GM23338 (cell line): ENCODE results near the gene SAFB. TPM values are rescaled to one million over a fixed set of nuclear protein-coding genes. Genes with fewer than 3 reads are reported as not detected.

Source experiments
- ATAC-seq: fragments of 200-7000 bp; cut with Tn5 transposase; 3 replicates; pipeline ENCODE4 v1.9.1; 2020
- DNase-seq: peaks from one replicate; pipeline ENCODE4 v3.0.0-alpha.2; 2015; ENCODE audit warnings: low spot score
- H2AFZ ChIP-seq: fragments of 200-600 bp; sonication (generic); 2 replicates; pipeline ENCODE4 v1.8.0; 2016; ENCODE audit warnings: antibody characterized with exemption, mild to moderate bottlenecking, moderate library complexity
- H3F3A ChIP-seq: fragments of 200-600 bp; sonication (generic); replicated peaks from 2 replicates; pipeline ENCODE4 v1.8.0; 2017; ENCODE audit warnings: antibody characterized with exemption, mixed run types, low read depth
- H3K27ac ChIP-seq: fragments of 200-600 bp; sonication (generic); 2 replicates; pipeline ENCODE4 v1.6.1; 2016; ENCODE audit warnings: low read depth
- H3K27me3 ChIP-seq: fragments of 200-600 bp; sonication (generic); 2 replicates; pipeline ENCODE4 v1.8.0; 2016; ENCODE audit warnings: mild to moderate bottlenecking, mixed run types, moderate library complexity; ENCODE audit not compliant: insufficient read depth
- H3K36me3 ChIP-seq: fragments of 200-600 bp; sonication (generic); 2 replicates; pipeline ENCODE4 v1.8.0; 2016; ENCODE audit warnings: mild to moderate bottlenecking; ENCODE audit not compliant: insufficient read depth
- H3K4me1 ChIP-seq: fragments of 200-600 bp; sonication (generic); 2 replicates; pipeline ENCODE4 v1.8.0; 2016; ENCODE audit warnings: mild to moderate bottlenecking, moderate library complexity; ENCODE audit not compliant: insufficient read depth
- H3K4me2 ChIP-seq: fragments of 200-600 bp; sonication (generic); 2 replicates; pipeline ENCODE4 v1.7.1; 2017; ENCODE audit warnings: mixed run types
- H3K4me3 ChIP-seq: fragments of 200-600 bp; sonication (generic); 2 replicates; pipeline ENCODE4 v1.6.1; 2016; ENCODE audit warnings: mixed run types
- H3K79me2 ChIP-seq: fragments of 200-600 bp; sonication (generic); replicated peaks from 2 replicates; pipeline ENCODE4 v1.8.0; 2017; ENCODE audit warnings: mild to moderate bottlenecking; ENCODE audit not compliant: insufficient read depth
- H3K9me2 ChIP-seq: fragments of 200-600 bp; sonication (generic); 2 replicates; pipeline ENCODE4 v1.8.0; 2017; ENCODE audit not compliant: insufficient read depth
- H4K20me1 ChIP-seq: fragments of 200-600 bp; sonication (generic); replicated peaks from 2 replicates; pipeline ENCODE4 v1.8.0; 2017; ENCODE audit warnings: mild to moderate bottlenecking; ENCODE audit not compliant: insufficient read depth
- H3K27ac Mint-ChIP-seq: 2 replicates; pipeline ENCODE4 v1.8.0; 2020; ENCODE audit warnings: inconsistent platforms, mild to moderate bottlenecking, moderate library complexity, mixed read lengths
- H3K27me3 Mint-ChIP-seq: 3 replicates; pipeline ENCODE4 v1.8.0; 2022; ENCODE audit warnings: low read depth, mild to moderate bottlenecking, moderate library complexity, mixed read lengths, inconsistent platforms; ENCODE audit not compliant: insufficient read depth, poor library complexity
- H3K36me3 Mint-ChIP-seq: 3 replicates; pipeline ENCODE4 v1.8.0; 2021; ENCODE audit warnings: low read depth, mild to moderate bottlenecking, inconsistent platforms, moderate library complexity, mixed read lengths
- H3K4me1 Mint-ChIP-seq: 3 replicates; pipeline ENCODE4 v1.8.0; 2020; ENCODE audit warnings: mild to moderate bottlenecking, inconsistent platforms, mixed read lengths
- H3K4me3 Mint-ChIP-seq: 3 replicates; pipeline ENCODE4 v1.8.0; 2021; ENCODE audit warnings: moderate library complexity, mild to moderate bottlenecking, inconsistent platforms, mixed read lengths
- H3K9me3 Mint-ChIP-seq: 3 replicates; pipeline ENCODE4 v1.8.0; 2020; ENCODE audit warnings: moderate library complexity, mild to moderate bottlenecking, inconsistent platforms, mixed read lengths
- JUNB ChIP-seq: IDR thresholded peaks from one replicate; pipeline ENCODE4 v1.6.1; 2016; ENCODE audit warnings: antibody characterized with exemption; ENCODE audit not compliant: unreplicated experiment
- ZNF331 ChIP-seq: fragments of 250-450 bp; sonication (Bioruptor Pico); IDR thresholded peaks from 2 replicates; pipeline ENCODE4 v1.5.0; 2020; ENCODE audit warnings: low read depth, mild to moderate bottlenecking, moderate library complexity
- polyA plus RNA-seq: library from polyadenylated mRNA; unstranded; fragments of >200 nt; fragmentation: Nextera tagmentation; extraction: Ambion mirVana; gene quantifications from 2 replicates; pipeline ENCODE4 v1.2.1, GENCODE V29; 2016
- total RNA-seq: library from RNA; depleted of rRNA; stranded (reverse); fragments of >200 nt; shearing (Covaris generic); gene quantifications from 2 replicates; pipeline ENCODE4 v1.2.3, GENCODE V29; 2014
- TF ChIP-seq, protein P1 (sequence below): IDR thresholded peaks from 2 replicates; pipeline ENCODE4 v1.6.1; 2016; ENCODE audit warnings: antibody characterized with exemption
- TF ChIP-seq, protein P2 (sequence below): fragments of 250-450 bp; sonication (Bioruptor Pico); IDR thresholded peaks from 2 replicates; pipeline ENCODE4 v1.5.0; 2020; ENCODE audit warnings: mild to moderate bottlenecking, moderate library complexity

SAFB gene
- total and polyA plus RNA-seq, 2 experiments from 2014 or later: 85.2 to 109 TPM

DNA sequence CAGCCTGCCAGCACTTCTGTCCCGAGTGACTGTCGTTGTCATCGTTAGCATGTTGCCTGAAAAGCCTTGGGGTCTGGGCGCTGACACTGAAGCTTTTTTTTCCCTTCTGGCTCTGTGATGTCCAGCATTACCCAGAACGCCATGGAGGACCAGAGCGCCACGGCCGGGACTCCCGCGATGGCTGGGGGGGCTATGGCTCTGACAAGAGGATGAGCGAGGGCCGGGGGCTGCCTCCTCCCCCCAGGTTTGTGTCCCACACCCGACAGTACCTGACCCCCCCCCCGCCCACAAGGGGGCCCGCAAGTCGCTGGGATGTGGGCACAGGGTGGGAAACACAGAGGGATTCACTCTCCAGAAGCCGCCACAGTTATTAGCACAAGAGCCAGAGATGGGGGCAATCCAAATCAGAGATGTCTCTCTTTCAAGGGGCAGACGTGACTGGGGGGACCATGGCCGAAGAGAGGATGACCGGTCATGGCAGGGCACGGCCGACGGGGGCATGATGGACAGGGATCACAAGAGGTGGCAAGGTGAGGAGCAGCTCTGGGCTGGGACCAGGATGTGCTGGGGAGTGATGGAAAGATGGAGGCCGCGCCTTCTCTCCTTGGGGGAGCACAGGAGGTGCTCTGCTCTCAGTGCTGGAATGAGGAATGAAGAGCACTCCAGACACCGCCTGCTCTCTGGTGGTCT is 44.2 kb downstream of the SAFB start:
- peak overlapping the region; percentile 96 for H3K27ac Mint-ChIP-seq
- 0 out of 2 replicates have a peak, but pooled peaks cover 3% of the 10 kb centered on the region for H3K4me1 ChIP-seq
- H3K4me1 Mint-ChIP-seq: peaks cover 13% of the 10 kb centered on the region
- ATAC-seq (peak; percentile 11), DNase-seq (no peak)
- H3K9me2 ChIP-seq: no peaks in the 10 kb centered on the region
- peaks cover 16% of the 10 kb centered on the region for H4K20me1 ChIP-seq
- no peaks in the 10 kb centered on the region for H3K27me3 ChIP-seq
- peaks cover 15% of the 10 kb centered on the region for H3K27me3 Mint-ChIP-seq
- H3K36me3 Mint-ChIP-seq: peaks cover 82% of the 10 kb centered on the region
- H3K4me3 ChIP-seq: no peak overlapping the region
- H3K4me2 ChIP-seq: 0 out of 2 replicates have a peak overlapping the region, but pooled peaks have one; percentile 14
- H3K27ac ChIP-seq: no peak overlapping the region
- no peaks in the 10 kb centered on the region; the same call in 1 of the 2 replicates for H3K79me2 ChIP-seq
- H3K36me3 ChIP-seq: peaks cover 39% of the 10 kb centered on the region
- TF ChIP-seq ZNF331 (CRISPR knock-in tag) (no peak), JUNB (no peak)
- TF ChIP-seq, protein P1, sequence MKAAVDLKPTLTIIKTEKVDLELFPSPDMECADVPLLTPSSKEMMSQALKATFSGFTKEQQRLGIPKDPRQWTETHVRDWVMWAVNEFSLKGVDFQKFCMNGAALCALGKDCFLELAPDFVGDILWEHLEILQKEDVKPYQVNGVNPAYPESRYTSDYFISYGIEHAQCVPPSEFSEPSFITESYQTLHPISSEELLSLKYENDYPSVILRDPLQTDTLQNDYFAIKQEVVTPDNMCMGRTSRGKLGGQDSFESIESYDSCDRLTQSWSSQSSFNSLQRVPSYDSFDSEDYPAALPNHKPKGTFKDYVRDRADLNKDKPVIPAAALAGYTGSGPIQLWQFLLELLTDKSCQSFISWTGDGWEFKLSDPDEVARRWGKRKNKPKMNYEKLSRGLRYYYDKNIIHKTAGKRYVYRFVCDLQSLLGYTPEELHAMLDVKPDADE: no peak
- TF ChIP-seq, protein P2, sequence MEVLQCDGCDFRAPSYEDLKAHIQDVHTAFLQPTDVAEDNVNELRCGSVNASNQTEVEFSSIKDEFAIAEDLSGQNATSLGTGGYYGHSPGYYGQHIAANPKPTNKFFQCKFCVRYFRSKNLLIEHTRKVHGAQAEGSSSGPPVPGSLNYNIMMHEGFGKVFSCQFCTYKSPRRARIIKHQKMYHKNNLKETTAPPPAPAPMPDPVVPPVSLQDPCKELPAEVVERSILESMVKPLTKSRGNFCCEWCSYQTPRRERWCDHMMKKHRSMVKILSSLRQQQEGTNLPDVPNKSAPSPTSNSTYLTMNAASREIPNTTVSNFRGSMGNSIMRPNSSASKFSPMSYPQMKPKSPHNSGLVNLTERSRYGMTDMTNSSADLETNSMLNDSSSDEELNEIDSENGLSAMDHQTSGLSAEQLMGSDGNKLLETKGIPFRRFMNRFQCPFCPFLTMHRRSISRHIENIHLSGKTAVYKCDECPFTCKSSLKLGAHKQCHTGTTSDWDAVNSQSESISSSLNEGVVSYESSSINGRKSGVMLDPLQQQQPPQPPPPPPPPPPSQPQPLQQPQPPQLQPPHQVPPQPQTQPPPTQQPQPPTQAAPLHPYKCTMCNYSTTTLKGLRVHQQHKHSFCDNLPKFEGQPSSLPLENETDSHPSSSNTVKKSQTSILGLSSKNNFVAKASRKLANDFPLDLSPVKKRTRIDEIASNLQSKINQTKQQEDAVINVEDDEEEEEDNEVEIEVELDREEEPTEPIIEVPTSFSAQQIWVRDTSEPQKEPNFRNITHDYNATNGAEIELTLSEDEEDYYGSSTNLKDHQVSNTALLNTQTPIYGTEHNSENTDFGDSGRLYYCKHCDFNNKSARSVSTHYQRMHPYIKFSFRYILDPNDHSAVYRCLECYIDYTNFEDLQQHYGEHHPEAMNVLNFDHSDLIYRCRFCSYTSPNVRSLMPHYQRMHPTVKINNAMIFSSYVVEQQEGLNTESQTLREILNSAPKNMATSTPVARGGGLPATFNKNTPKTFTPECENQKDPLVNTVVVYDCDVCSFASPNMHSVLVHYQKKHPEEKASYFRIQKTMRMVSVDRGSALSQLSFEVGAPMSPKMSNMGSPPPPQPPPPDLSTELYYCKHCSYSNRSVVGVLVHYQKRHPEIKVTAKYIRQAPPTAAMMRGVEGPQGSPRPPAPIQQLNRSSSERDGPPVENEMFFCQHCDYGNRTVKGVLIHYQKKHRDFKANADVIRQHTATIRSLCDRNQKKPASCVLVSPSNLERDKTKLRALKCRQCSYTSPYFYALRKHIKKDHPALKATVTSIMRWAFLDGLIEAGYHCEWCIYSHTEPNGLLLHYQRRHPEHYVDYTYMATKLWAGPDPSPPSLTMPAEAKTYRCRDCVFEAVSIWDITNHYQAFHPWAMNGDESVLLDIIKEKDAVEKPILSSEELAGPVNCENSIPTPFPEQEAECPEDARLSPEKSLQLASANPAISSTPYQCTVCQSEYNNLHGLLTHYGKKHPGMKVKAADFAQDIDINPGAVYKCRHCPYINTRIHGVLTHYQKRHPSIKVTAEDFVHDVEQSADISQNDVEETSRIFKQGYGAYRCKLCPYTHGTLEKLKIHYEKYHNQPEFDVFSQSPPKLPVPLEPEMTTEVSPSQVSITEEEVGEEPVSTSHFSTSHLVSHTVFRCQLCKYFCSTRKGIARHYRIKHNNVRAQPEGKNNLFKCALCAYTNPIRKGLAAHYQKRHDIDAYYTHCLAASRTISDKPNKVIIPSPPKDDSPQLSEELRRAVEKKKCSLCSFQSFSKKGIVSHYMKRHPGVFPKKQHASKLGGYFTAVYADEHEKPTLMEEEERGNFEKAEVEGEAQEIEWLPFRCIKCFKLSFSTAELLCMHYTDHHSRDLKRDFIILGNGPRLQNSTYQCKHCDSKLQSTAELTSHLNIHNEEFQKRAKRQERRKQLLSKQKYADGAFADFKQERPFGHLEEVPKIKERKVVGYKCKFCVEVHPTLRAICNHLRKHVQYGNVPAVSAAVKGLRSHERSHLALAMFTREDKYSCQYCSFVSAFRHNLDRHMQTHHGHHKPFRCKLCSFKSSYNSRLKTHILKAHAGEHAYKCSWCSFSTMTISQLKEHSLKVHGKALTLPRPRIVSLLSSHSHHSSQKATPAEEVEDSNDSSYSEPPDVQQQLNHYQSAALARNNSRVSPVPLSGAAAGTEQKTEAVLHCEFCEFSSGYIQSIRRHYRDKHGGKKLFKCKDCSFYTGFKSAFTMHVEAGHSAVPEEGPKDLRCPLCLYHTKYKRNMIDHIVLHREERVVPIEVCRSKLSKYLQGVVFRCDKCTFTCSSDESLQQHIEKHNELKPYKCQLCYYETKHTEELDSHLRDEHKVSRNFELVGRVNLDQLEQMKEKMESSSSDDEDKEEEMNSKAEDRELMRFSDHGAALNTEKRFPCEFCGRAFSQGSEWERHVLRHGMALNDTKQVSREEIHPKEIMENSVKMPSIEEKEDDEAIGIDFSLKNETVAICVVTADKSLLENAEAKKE: no peak
- H3K9me3 Mint-ChIP-seq: no peaks in the 10 kb centered on the region
- no peak overlapping the region for H2AFZ ChIP-seq
- H3K4me3 Mint-ChIP-seq: no peak overlapping the region; the same call in 2 of the 3 replicates
- peaks cover 14% of the 10 kb centered on the region for H3F3A ChIP-seq
